ENCODE data around the gene ALOX15B.

The ALOX15B gene
- long read RNA-seq, result 0 reads

DNA sequence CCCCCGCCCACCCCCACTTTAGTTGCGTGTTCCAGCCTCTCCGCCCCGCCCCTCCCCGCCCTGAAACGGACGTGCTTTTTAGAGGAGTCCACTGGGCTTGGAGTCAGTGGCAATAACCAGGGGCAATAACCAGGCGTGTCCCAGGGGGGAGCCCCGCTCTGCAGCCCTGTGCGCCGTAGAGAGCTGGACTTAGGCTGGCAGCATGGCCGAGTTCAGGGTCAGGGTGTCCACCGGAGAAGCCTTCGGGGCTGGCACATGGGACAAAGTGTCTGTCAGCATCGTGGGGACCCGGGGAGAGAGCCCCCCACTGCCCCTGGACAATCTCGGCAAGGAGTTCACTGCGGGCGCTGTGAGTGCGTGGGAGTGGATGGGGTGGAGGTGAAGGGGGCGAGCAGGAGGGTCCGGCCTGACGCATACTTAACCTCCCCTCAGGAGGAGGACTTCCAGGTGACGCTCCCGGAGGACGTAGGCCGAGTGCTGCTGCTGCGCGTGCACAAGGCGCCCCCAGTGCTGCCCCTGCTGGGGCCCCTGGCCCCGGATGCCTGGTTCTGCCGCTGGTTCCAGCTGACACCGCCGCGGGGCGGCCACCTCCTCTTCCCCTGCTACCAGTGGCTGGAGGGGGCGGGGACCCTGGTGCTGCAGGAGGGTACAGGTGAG, at the start of gene ALOX15B:
Gene ALOX15B, plus strand, starts transcription at position 106 of the 657 bp plus-strand sequence. Its CDS starts 97 bp downstream, at position 203.
- TF ChIP-seq REST (IDR thresholded peaks at IDR 0.05; ENCODE audit: insufficient replicate concordance, low read depth) (no peak), POLR2AphosphoS5 (IDR thresholded peaks at IDR 0.05; ENCODE audit: low read depth) (no peak), GABPA (IDR thresholded peaks at IDR 0.05; ENCODE audit: low read depth) (no peak), SPI1 (IDR thresholded peaks at IDR 0.05; ENCODE audit: borderline replicate concordance, low read depth) (no peak)
- TF ChIP-seq, protein P1, sequence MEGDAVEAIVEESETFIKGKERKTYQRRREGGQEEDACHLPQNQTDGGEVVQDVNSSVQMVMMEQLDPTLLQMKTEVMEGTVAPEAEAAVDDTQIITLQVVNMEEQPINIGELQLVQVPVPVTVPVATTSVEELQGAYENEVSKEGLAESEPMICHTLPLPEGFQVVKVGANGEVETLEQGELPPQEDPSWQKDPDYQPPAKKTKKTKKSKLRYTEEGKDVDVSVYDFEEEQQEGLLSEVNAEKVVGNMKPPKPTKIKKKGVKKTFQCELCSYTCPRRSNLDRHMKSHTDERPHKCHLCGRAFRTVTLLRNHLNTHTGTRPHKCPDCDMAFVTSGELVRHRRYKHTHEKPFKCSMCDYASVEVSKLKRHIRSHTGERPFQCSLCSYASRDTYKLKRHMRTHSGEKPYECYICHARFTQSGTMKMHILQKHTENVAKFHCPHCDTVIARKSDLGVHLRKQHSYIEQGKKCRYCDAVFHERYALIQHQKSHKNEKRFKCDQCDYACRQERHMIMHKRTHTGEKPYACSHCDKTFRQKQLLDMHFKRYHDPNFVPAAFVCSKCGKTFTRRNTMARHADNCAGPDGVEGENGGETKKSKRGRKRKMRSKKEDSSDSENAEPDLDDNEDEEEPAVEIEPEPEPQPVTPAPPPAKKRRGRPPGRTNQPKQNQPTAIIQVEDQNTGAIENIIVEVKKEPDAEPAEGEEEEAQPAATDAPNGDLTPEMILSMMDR (IDR thresholded peaks at IDR 0.05; ENCODE audit: insufficient read depth, low read length), result no peak
- Histone ChIP-seq H3K27me3 (ENCODE audit: insufficient read depth, poor library complexity, severe bottlenecking) (no peaks in the 10 kb centered on the region), H3K27ac (replicated peaks) (no peak within 1 kb of the TSS), H3K4me3 (replicated peaks; ENCODE audit: insufficient read depth, low read length) (no peak within 1 kb of the TSS)
- no peak for DNase-seq (ENCODE audit: low read depth in 1 of 2, low spot score in 1 of 2)

DNA sequence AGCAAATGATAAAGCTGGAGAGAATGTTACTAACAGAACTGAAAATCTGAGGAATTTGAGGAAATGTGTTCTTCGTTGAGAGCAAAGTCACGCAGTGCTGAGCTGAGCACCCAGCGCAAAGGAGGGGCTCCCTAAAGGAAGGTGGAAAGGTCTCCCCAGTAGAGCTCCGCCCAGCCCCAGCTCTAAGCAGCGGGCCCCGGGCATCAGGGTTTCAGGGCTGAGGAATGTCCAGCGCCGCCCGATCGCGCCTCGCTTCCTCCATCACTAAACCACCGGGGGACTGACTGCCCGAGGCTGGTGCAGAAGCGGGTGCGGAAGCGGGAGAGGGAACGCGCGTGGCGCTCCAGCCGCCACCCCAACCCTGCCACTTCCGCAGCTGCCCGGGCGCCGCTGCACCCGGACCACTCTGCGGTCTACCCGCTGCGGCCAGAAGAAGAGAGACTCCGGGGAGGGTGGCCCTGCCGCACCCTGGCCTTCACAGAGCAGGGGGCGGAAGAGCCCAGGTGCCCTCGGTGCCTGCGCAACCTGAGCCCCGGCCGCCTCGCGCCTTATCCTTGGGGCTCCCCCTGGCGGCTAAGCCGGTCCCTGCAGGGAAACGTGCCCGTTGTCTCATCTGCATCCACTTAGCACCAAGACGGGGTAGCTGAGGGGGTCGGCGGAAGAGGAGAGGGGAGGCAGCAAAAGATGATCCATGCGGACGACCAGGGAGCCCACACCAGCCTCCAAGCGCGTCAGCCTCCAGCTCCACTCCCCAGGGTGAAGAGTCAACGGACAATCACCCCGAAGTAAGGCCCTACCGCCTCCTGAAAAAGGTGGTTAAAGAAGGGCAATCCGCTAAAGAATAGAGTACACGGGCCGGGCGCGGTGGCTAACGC, 48.8 kb upstream of the ALOX15B start:
- H3K27me3 ChIP-seq (ENCODE audit: insufficient read depth, poor library complexity, severe bottlenecking), result no peaks in the 10 kb centered on the region
- peak overlapping the region; percentile 36 for H3K4me3 ChIP-seq (replicated peaks; ENCODE audit: insufficient read depth, low read length)
- DNase-seq (ENCODE audit: low read depth in 1 of 2, low spot score in 1 of 2), result peak; percentile 78 to 82
- 0 out of 2 replicates have a peak, but pooled peaks have one; percentile 27 for TF ChIP-seq POLR2AphosphoS5 (IDR thresholded peaks at IDR 0.05; ENCODE audit: low read depth)
- no peak; the same call in 1 of the 2 replicates for TF ChIP-seq SPI1 (IDR thresholded peaks at IDR 0.05; ENCODE audit: borderline replicate concordance, low read depth)
- TF ChIP-seq, protein P1 (IDR thresholded peaks at IDR 0.05; ENCODE audit: insufficient read depth, low read length), result peak; percentile 72
- no peak for TF ChIP-seq GABPA (IDR thresholded peaks at IDR 0.05; ENCODE audit: low read depth)
- no peak for TF ChIP-seq REST (IDR thresholded peaks at IDR 0.05; ENCODE audit: insufficient replicate concordance, low read depth)
- peak overlapping the region; percentile 78 for H3K27ac ChIP-seq (replicated peaks)

DNA sequence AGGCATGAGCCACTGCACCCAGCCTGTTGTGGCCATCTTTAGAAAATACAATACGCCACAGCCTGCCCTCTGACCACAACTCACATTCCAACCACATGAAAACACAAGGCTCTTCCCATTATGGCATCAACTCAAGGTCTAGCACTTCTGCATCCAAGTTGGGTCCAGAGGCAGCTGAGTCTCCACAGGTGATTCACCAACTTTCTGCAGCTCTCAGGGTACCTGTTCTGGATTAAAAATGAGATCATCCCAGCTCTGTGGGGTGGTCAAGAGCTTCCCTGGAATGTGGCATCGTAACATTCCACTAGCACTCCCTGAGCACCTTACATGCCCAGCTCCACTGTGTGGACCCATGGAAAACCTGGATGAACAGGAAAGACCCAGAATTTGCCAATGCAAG, 46.3 kb upstream of the ALOX15B start:
- Histone ChIP-seq H3K4me3 (replicated peaks; ENCODE audit: insufficient read depth, low read length) (no peak overlapping the region), H3K27ac (replicated peaks) (no peak overlapping the region), H3K27me3 (ENCODE audit: insufficient read depth, poor library complexity, severe bottlenecking) (no peaks in the 10 kb centered on the region)
- DNase-seq (ENCODE audit: low read depth in 1 of 2, low spot score in 1 of 2), result no peak
- TF ChIP-seq GABPA (IDR thresholded peaks at IDR 0.05; ENCODE audit: low read depth) (no peak), POLR2AphosphoS5 (IDR thresholded peaks at IDR 0.05; ENCODE audit: low read depth) (no peak), REST (IDR thresholded peaks at IDR 0.05; ENCODE audit: insufficient replicate concordance, low read depth) (no peak), SPI1 (IDR thresholded peaks at IDR 0.05; ENCODE audit: borderline replicate concordance, low read depth) (no peak)
- TF ChIP-seq, protein P1 (IDR thresholded peaks at IDR 0.05; ENCODE audit: insufficient read depth, low read length), result no peak
